HL-60 (cell line): Measurements from ENCODE around the gene AFP.

Experiments used
- DNase-seq, 2 experiments: peaks; one replicate each; pipeline ENCODE4 v3.0.0-alpha.2; 2010 to 2020; ENCODE audit warnings: low read depth in 1 of 2, low spot score in 1 of 2
- H3K27ac ChIP-seq: fragments of 250-450 bp; sonication (Bioruptor Pico); replicated peaks from 2 replicates; pipeline ENCODE4 v1.5.1; 2020; ENCODE audit warnings: mild to moderate bottlenecking, moderate library complexity
- H3K27me3 ChIP-seq: fragments of 250-450 bp; sonication (Bioruptor Pico); 2 replicates; pipeline ENCODE4 v1.5.1; 2021; ENCODE audit warnings: mild to moderate bottlenecking, moderate library complexity; ENCODE audit not compliant: insufficient read depth, poor library complexity, severe bottlenecking
- H3K4me3 ChIP-seq: replicated peaks from 2 replicates; pipeline ENCODE4 v1.5.1; 2011; ENCODE audit warnings: mild to moderate bottlenecking, control low read depth, low read length; ENCODE audit not compliant: insufficient read depth
- GABPA ChIP-seq: IDR thresholded peaks from 2 replicates; pipeline ENCODE4 v1.6.1; 2012; ENCODE audit warnings: low read depth
- POLR2AphosphoS5 ChIP-seq: IDR thresholded peaks from 2 replicates; pipeline ENCODE4 v1.6.1; 2012; ENCODE audit warnings: low read depth
- SPI1 ChIP-seq: IDR thresholded peaks from 2 replicates; pipeline ENCODE4 v1.6.1; 2012; ENCODE audit warnings: low read depth, mild to moderate bottlenecking, borderline replicate concordance
- TF ChIP-seq, protein P1 (sequence below): IDR thresholded peaks from one replicate; pipeline ENCODE4 v1.5.1; 2011; ENCODE audit warnings: low read length, control low read depth, inconsistent platforms; ENCODE audit not compliant: insufficient read depth
- TF ChIP-seq, protein P2 (sequence below): IDR thresholded peaks from 2 replicates; pipeline ENCODE4 v1.6.1; 2012; ENCODE audit warnings: low read depth; ENCODE audit not compliant: insufficient replicate concordance

Gene AFP

DNA sequence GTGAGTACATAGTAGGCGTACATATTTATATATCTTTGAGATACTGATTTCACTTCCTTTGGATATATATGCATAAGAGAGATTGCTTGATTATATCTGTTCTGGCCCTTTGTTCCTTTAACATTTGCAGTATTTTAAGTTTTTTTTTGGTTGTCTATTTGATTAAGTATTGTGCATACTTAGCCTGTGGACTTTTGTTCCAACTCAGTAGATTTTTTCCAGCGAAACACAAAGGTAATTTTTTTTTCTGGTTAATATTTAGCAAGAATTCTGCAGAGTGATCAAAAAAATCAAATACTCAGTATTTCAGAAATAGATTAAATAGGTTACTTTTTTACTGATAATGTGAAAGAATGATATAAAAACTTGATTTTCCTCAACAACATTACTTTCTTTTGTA, 45.3 kb downstream of the AFP start, which contains the start of gene AFM:
TSS of gene AFM (plus strand) at position 388 of the 400 bp plus-strand sequence. CDS start 31 bp downstream, outside the sequence.
- Histone ChIP-seq H3K27ac (no peak within 1 kb of the TSS), H3K27me3 (no peaks in the 10 kb centered on the region), H3K4me3 (no peak within 1 kb of the TSS)
- TF ChIP-seq SPI1 (no peak), POLR2AphosphoS5 (no peak), GABPA (no peak)
- TF ChIP-seq, protein P1, sequence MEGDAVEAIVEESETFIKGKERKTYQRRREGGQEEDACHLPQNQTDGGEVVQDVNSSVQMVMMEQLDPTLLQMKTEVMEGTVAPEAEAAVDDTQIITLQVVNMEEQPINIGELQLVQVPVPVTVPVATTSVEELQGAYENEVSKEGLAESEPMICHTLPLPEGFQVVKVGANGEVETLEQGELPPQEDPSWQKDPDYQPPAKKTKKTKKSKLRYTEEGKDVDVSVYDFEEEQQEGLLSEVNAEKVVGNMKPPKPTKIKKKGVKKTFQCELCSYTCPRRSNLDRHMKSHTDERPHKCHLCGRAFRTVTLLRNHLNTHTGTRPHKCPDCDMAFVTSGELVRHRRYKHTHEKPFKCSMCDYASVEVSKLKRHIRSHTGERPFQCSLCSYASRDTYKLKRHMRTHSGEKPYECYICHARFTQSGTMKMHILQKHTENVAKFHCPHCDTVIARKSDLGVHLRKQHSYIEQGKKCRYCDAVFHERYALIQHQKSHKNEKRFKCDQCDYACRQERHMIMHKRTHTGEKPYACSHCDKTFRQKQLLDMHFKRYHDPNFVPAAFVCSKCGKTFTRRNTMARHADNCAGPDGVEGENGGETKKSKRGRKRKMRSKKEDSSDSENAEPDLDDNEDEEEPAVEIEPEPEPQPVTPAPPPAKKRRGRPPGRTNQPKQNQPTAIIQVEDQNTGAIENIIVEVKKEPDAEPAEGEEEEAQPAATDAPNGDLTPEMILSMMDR, result no peak
- TF ChIP-seq, protein P2, sequence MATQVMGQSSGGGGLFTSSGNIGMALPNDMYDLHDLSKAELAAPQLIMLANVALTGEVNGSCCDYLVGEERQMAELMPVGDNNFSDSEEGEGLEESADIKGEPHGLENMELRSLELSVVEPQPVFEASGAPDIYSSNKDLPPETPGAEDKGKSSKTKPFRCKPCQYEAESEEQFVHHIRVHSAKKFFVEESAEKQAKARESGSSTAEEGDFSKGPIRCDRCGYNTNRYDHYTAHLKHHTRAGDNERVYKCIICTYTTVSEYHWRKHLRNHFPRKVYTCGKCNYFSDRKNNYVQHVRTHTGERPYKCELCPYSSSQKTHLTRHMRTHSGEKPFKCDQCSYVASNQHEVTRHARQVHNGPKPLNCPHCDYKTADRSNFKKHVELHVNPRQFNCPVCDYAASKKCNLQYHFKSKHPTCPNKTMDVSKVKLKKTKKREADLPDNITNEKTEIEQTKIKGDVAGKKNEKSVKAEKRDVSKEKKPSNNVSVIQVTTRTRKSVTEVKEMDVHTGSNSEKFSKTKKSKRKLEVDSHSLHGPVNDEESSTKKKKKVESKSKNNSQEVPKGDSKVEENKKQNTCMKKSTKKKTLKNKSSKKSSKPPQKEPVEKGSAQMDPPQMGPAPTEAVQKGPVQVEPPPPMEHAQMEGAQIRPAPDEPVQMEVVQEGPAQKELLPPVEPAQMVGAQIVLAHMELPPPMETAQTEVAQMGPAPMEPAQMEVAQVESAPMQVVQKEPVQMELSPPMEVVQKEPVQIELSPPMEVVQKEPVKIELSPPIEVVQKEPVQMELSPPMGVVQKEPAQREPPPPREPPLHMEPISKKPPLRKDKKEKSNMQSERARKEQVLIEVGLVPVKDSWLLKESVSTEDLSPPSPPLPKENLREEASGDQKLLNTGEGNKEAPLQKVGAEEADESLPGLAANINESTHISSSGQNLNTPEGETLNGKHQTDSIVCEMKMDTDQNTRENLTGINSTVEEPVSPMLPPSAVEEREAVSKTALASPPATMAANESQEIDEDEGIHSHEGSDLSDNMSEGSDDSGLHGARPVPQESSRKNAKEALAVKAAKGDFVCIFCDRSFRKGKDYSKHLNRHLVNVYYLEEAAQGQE, result no peak
- no peak for DNase-seq

DNA sequence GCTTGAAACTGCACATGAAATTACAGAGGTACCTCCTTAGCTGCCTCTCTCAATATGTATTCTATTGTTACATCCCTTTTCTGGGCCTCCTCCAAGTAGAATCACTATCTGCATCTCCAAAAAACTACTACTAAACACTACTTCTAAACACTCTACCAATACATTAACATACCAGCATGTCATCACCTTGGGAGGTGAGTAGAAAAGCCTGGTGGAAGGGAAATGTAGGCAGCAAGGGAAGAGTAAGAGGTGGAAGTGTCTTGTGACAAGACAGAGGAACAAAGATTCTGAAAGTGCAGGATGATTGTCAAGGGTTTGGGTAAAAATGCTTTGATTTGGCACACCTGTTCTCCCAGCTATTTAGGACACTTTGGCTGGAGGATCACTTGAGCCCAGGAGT, 49.1 kb downstream of the AFP start:
- TF ChIP-seq POLR2AphosphoS5, result no peak
- TF ChIP-seq SPI1, result no peak
- TF ChIP-seq, protein P1, result no peak
- TF ChIP-seq GABPA, result no peak
- TF ChIP-seq, protein P2, result no peak
- no peak for DNase-seq
- no peak overlapping the region for H3K4me3 ChIP-seq
- H3K27me3 ChIP-seq, result no peaks in the 10 kb centered on the region
- no peak overlapping the region for H3K27ac ChIP-seq

DNA sequence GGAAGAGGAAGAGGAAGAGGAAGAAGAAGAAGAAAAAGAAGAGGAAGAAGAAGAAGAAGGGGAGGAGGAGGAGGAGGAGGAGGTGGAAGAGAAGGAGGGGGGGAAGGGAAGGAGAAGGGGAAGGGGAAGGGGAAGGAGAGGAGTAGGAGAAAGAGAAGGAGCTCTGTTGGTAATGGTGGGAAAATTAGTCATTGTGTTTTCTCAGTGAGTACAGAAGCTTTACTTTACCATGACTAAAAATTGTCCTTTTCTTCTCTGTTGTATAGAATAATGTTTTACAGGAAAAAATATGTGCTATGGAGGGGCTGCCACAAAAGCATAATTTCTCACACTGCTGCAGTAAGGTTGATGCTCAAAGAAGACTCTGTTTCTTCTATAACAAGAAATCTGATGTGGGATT, 49.6 kb downstream of the AFP start:
- no peak overlapping the region for H3K4me3 ChIP-seq
- TF ChIP-seq GABPA, result no peak
- TF ChIP-seq SPI1, result no peak
- TF ChIP-seq, protein P1, result no peak
- no peak for TF ChIP-seq POLR2AphosphoS5
- TF ChIP-seq, protein P2, result no peak
- H3K27ac ChIP-seq, result no peak overlapping the region
- no peaks in the 10 kb centered on the region for H3K27me3 ChIP-seq
- no peak for DNase-seq
